ENCODE data around the gene HNF1A. TPM values are rescaled to one million over a fixed set of nuclear protein-coding genes. Genes with fewer than 3 reads are reported as not detected.
A peak's percentile ranks its signal among the peaks of the same experiment; 100 is the strongest.

The HNF1A gene
- total RNA-seq, 3 donors from 2014 or later = 6.5 to 22.6 (median 14.4) TPM

- ATAC-seq (no peak), DNase-seq (no peak)
- no peak overlapping the region for H3K4me3 ChIP-seq
- no peaks in the 10 kb centered on the region for H3K9me3 ChIP-seq
- no peak for TF ChIP-seq CTCF (IDR thresholded peaks at IDR 0.05)
- intact Hi-C loops (cut with DNase I, micrococcal nuclease) = no loop called here
- H3K4me1 ChIP-seq (ENCODE audit: low read depth) = peaks cover 3% of the 10 kb centered on the region
- H3K36me3 ChIP-seq (ENCODE audit: low read depth) = no peaks in the 10 kb centered on the region
These were observed 27.5 kb upstream of the HNF1A start for GRCh38 chr12:120950807-120951206.

- no peaks in the 10 kb centered on the region for H3K9me3 ChIP-seq
- H3K4me1 ChIP-seq (ENCODE audit: low read depth) = peaks cover 36% of the 10 kb centered on the region
- H3K4me3 ChIP-seq = no peak overlapping the region
- TF ChIP-seq CTCF (IDR thresholded peaks at IDR 0.05) = no peak
- ATAC-seq (no peak), DNase-seq (no peak)
- H3K36me3 ChIP-seq (ENCODE audit: low read depth) = no peaks in the 10 kb centered on the region
- intact Hi-C loops (cut with DNase I, micrococcal nuclease) = no loop called here
These were observed 23.1 kb upstream of the HNF1A start for GRCh38 chr12:120955232-120955631.

GRCh38 chr12:120956579-120957300, 21.6 kb upstream of the HNF1A start:
- intact Hi-C loops (cut with DNase I, micrococcal nuclease) = no loop called here
- H3K4me1 ChIP-seq (ENCODE audit: low read depth) = peaks cover 38% of the 10 kb centered on the region
- H3K9me3 ChIP-seq = no peaks in the 10 kb centered on the region
- TF ChIP-seq CTCF (IDR thresholded peaks at IDR 0.05) = no peak
- peak; percentile 59 for ATAC-seq
- peak; percentile 60 to 71 (median 67) for DNase-seq
- H3K4me3 ChIP-seq = no peak overlapping the region
- no peaks in the 10 kb centered on the region for H3K36me3 ChIP-seq (ENCODE audit: low read depth)

GRCh38 chr12:120959111-120959878, 19.0 kb upstream of the HNF1A start:
- H3K4me3 ChIP-seq = no peak overlapping the region
- peaks cover 48% of the 10 kb centered on the region for H3K4me1 ChIP-seq (ENCODE audit: low read depth)
- H3K9me3 ChIP-seq = no peaks in the 10 kb centered on the region
- ATAC-seq = no peak
- TF ChIP-seq CTCF (IDR thresholded peaks at IDR 0.05) = no peak
- DNase-seq = peak in 1 of 3 donors; percentile 58
- H3K36me3 ChIP-seq (ENCODE audit: low read depth) = no peaks in the 10 kb centered on the region
- intact Hi-C loops (cut with DNase I, micrococcal nuclease) = no loop called here

- Histone ChIP-seq H3K4me1 (ENCODE audit: low read depth) (peaks cover 47% of the 10 kb centered on the region), H3K36me3 (ENCODE audit: low read depth) (no peaks in the 10 kb centered on the region), H3K9me3 (no peaks in the 10 kb centered on the region), H3K4me3 (no peak overlapping the region)
- peak in 1 of 3 donors; percentile 39 for DNase-seq
- no peak for TF ChIP-seq CTCF (IDR thresholded peaks at IDR 0.05)
- intact Hi-C loops (cut with DNase I, micrococcal nuclease) = no loop called here
- peak; percentile 1 for ATAC-seq
These were observed 17.7 kb upstream of the HNF1A start for GRCh38 chr12:120960657-120961056.

Measured in mucosa of descending colon (tissue), 3 donors.